GM13977 (cell line): ENCODE results near the gene INO80D.
"Not testable (repeated sequence)": the region's sequence is repeated elsewhere in the genome, so short reads cannot be mapped to it uniquely, and the experiment has no call there.

Experiments used
- DNase-seq: peaks from one replicate; pipeline ENCODE4 v3.0.0; 2012; ENCODE audit warnings: low spot score
- CTCF ChIP-seq: IDR thresholded peaks from 2 replicates; pipeline ENCODE4 v1.5.1; 2012; ENCODE audit warnings: mild to moderate bottlenecking, control low read depth; ENCODE audit not compliant: insufficient read depth; ENCODE audit errors: extremely low read depth, missing control alignments
- in situ Hi-C: fragments of 300-500 bp; cut with MboI; formaldehyde crosslinking; loops from one replicate; pipeline ENCODE4 v1.12.0; 2022; ENCODE audit warnings: low sequenced_read_pairs, low pct_unique_long_range_greater_than_20kb, mixed read lengths, inconsistent platforms; ENCODE audit not compliant: unreplicated experiment

The INO80D gene

GRCh38 chr2:206051912-206052311 lies 34.1 kb downstream of the INO80D start:
- no peak for TF ChIP-seq CTCF
- in situ Hi-C loops = no loop called here
- no peak for DNase-seq

GRCh38 chr2:206049392-206049791 lies 36.6 kb downstream of the INO80D start:
- in situ Hi-C loops = no loop called here
- DNase-seq = no peak
- no peak for TF ChIP-seq CTCF

- no peak for TF ChIP-seq CTCF
- in situ Hi-C loops = no loop called here
- DNase-seq = no peak
Measured at GRCh38 chr2:206045251-206045650, 40.7 kb downstream of the INO80D start.

GRCh38 chr2:206040525-206040924 lies 45.4 kb downstream of the INO80D start:
- no peak for DNase-seq
- in situ Hi-C loops = no loop called here
- no peak for TF ChIP-seq CTCF

GRCh38 chr2:206035393-206035792 lies 50.6 kb downstream of the INO80D start:
- DNase-seq, in situ Hi-C loops: not testable (repeated sequence)

GRCh38 chr2:206033452-206033851 lies 52.5 kb downstream of the INO80D start:
- in situ Hi-C loops, DNase-seq: not testable (repeated sequence)

GRCh38 chr2:206031950-206032567 lies 53.9 kb downstream of the INO80D start:
- no peak for TF ChIP-seq CTCF
- no peak for DNase-seq
- in situ Hi-C loops = no loop called here
